Neural crest cell (in vitro differentiated cells): ENCODE data around the gene PATJ. TPM values are rescaled to one million over a fixed set of nuclear protein-coding genes. Genes with fewer than 3 reads are reported as not detected.

Source experiments
- DNase-seq: peaks from one replicate; pipeline ENCODE4 v3.0.0; 2021; ENCODE audit warnings: low read depth, mixed read lengths, low spot score
- H3K27ac Mint-ChIP-seq: one replicate; pipeline ENCODE4 v1.8.0; 2021; ENCODE audit warnings: mild to moderate bottlenecking, mixed read lengths; ENCODE audit not compliant: unreplicated experiment
- H3K27me3 Mint-ChIP-seq: 2 replicates; pipeline ENCODE4 v1.8.0; 2021; ENCODE audit warnings: low read depth, mild to moderate bottlenecking, mixed read lengths
- H3K36me3 Mint-ChIP-seq: 2 replicates; pipeline ENCODE4 v1.8.0; 2021; ENCODE audit warnings: low read depth, mild to moderate bottlenecking, mixed read lengths
- H3K4me1 Mint-ChIP-seq: 2 replicates; pipeline ENCODE4 v1.8.0; 2021; ENCODE audit warnings: mixed read lengths
- H3K4me3 Mint-ChIP-seq: one replicate; pipeline ENCODE4 v1.8.0; 2021; ENCODE audit warnings: mild to moderate bottlenecking, mixed read lengths
- H3K9me3 Mint-ChIP-seq: 2 replicates; pipeline ENCODE4 v1.8.0; 2021; ENCODE audit warnings: mixed read lengths
- total RNA-seq: library from RNA; stranded (reverse); gene quantifications from 2 replicates; pipeline ENCODE4 v1.2.1, GENCODE V29; 2021
- TF ChIP-seq, protein P1 (sequence below): fragments of 200-600 bp; sonication (generic); conservative IDR thresholded peaks from 2 replicates; pipeline ENCODE4 v1.5.0; 2021; ENCODE audit warnings: antibody characterized with exemption, mild to moderate bottlenecking

PATJ gene
- total RNA-seq, 1 donor from 2014 or later, result 3.9 TPM

DNA sequence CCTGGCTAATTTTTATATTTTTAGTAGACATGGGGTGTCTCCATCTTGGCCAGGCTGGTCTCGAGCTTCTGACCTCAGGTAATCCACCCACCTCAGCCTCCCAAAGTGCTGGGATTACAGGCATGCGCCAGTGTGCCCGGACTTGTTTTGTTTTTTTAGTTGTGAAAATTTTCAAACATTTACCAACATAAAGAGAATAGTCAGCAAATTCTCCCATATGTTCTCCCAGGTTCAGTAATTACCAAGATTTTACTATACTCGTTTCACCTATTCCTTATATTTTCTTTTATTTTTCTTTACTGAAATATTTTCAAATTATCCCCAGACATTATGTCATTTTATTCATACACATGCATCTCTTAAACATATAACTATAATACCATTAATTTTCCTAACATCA lies 234.3 kb downstream of the PATJ start:
- H3K4me1 Mint-ChIP-seq, result peaks cover 13% of the 10 kb centered on the region
- TF ChIP-seq, protein P1, sequence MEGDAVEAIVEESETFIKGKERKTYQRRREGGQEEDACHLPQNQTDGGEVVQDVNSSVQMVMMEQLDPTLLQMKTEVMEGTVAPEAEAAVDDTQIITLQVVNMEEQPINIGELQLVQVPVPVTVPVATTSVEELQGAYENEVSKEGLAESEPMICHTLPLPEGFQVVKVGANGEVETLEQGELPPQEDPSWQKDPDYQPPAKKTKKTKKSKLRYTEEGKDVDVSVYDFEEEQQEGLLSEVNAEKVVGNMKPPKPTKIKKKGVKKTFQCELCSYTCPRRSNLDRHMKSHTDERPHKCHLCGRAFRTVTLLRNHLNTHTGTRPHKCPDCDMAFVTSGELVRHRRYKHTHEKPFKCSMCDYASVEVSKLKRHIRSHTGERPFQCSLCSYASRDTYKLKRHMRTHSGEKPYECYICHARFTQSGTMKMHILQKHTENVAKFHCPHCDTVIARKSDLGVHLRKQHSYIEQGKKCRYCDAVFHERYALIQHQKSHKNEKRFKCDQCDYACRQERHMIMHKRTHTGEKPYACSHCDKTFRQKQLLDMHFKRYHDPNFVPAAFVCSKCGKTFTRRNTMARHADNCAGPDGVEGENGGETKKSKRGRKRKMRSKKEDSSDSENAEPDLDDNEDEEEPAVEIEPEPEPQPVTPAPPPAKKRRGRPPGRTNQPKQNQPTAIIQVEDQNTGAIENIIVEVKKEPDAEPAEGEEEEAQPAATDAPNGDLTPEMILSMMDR, result no peak
- H3K4me3 Mint-ChIP-seq, result no peak overlapping the region
- no peak overlapping the region for H3K27ac Mint-ChIP-seq
- H3K9me3 Mint-ChIP-seq, result no peaks in the 10 kb centered on the region
- DNase-seq, result no peak
- H3K36me3 Mint-ChIP-seq, result no peaks in the 10 kb centered on the region
- no peaks in the 10 kb centered on the region for H3K27me3 Mint-ChIP-seq

DNA sequence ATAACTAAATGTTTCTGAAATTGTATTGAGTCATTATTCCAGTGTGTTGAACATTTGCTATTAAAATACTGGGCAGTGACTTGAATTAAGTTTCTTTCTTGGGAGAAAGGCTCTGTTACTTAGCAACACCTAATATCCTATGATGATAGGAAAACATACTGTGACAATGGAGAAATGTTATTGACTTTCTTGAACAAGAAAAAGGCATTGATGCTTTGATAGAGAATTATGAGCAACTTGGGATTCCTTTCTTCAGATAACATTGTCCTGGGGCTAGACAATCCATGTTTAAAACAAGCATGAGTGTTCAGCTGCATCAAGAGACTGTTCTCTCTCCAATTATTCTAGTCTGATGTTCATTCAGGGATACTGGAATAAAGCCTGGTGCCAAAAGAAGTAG lies 236.5 kb downstream of the PATJ start:
- no peak overlapping the region for H3K27ac Mint-ChIP-seq
- H3K27me3 Mint-ChIP-seq, result no peaks in the 10 kb centered on the region
- H3K9me3 Mint-ChIP-seq, result no peaks in the 10 kb centered on the region
- H3K4me3 Mint-ChIP-seq, result no peak overlapping the region
- TF ChIP-seq, protein P1, result no peak
- peaks cover 13% of the 10 kb centered on the region for H3K4me1 Mint-ChIP-seq
- no peaks in the 10 kb centered on the region for H3K36me3 Mint-ChIP-seq
- DNase-seq, result no peak

DNA sequence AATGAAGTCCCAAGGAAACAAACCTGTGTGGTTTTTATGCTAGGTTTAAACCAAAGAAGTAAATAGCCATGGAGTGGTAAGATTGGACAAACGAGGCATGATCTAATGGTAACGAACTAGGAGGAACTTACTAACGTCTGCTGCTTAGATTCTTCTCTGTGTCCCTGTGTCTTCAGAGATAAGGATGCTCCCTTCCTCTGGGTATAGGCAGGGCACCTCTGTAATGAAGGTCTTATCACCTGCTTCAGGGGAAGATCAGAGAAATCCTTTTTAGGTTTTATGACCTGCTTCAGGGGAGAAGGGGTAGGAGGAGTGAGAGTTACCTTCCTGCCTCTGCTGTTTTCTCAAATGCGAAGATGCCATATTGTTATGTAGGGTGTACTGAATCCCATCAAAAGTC lies 237.4 kb downstream of the PATJ start:
- H3K27ac Mint-ChIP-seq, result no peak overlapping the region
- H3K4me1 Mint-ChIP-seq, result peaks cover 13% of the 10 kb centered on the region
- H3K9me3 Mint-ChIP-seq, result no peaks in the 10 kb centered on the region
- H3K4me3 Mint-ChIP-seq, result no peak overlapping the region
- TF ChIP-seq, protein P1, result no peak
- no peak for DNase-seq
- H3K36me3 Mint-ChIP-seq, result no peaks in the 10 kb centered on the region
- no peaks in the 10 kb centered on the region for H3K27me3 Mint-ChIP-seq

DNA sequence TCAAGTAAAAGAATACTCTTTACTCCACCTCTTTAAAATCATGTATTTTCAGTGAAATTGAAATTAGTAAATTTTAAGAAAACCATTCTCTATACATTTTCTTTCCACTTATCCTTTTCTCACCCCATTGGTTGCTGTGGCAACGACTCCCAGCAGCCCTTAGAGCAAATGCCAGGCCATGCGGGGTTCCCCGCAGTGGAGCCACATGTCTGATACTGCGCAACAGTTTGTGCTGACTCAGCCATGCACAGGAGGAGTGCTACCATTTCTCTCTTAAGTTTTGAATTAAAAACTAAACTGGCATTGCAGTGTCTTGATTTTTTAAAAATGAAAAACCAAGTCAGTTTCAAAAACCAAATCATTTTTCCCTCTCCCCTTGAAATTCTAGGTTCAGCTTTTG lies 238.3 kb downstream of the PATJ start:
- Mint-ChIP-seq H3K4me1 (peaks cover 13% of the 10 kb centered on the region), H3K36me3 (no peaks in the 10 kb centered on the region), H3K9me3 (no peaks in the 10 kb centered on the region), H3K27ac (no peak overlapping the region), H3K27me3 (no peaks in the 10 kb centered on the region), H3K4me3 (no peak overlapping the region)
- no peak for DNase-seq
- TF ChIP-seq, protein P1, result no peak

DNA sequence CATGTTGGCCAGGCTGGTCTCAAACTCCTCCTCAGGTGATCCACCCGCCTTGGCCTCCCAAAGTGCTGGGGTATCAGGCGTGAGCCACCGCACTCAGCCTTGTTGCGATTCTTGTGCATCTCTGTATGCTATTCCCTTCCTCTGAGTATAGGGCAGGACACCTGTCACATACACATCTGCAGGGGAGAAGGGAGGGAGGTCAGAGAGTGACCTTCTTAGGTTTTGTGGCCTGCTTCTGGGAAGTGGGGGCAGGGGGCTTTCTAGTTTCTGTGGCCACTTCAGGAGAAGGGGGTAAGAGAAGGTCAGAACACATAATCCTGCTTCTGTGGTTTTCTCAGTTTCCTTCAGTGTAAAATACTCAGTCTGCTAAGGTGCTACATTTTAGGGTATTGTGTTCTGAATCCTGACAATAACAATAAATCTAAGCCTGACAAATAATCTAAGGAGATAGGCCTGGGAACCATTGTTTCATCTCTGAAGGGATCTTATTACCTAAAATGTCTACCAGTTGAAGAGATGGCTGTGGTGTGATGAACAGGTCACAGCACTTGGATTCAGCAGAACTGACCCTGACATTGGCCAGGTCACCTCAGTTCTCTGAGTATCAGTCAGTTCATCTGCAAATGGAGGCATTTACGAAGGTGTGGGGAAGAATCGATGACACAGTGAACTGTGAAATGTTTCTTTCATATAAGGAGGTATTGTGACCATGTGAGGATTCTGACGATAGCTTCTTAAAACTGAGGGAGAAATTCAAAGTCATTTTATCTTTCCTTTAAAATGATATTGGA lies 239.8 kb downstream of the PATJ start:
- no peak overlapping the region for H3K4me3 Mint-ChIP-seq
- no peaks in the 10 kb centered on the region for H3K27me3 Mint-ChIP-seq
- no peak overlapping the region for H3K27ac Mint-ChIP-seq

More for the DNA sequence above, 239.8 kb downstream of the PATJ start:
- no peaks in the 10 kb centered on the region for H3K9me3 Mint-ChIP-seq
- DNase-seq, result no peak
- peaks cover 13% of the 10 kb centered on the region for H3K4me1 Mint-ChIP-seq
- H3K36me3 Mint-ChIP-seq, result no peaks in the 10 kb centered on the region
- TF ChIP-seq, protein P1, result no peak
